ENCODE results near the gene ASB4.

ASB4 gene

GRCh38 chr7:95579318-95579717, 93.6 kb downstream of the ASB4 start:
- Mint-ChIP-seq H3K4me1 (ENCODE audit: low read depth) (no peaks in the 10 kb centered on the region), H3K4me3 (no peak overlapping the region), H3K27me3 (ENCODE audit: low read depth) (no peaks in the 10 kb centered on the region), H3K9me3 (no peaks in the 10 kb centered on the region), H3K27ac (no peak overlapping the region), H3K36me3 (ENCODE audit: low read depth) (no peaks in the 10 kb centered on the region)
- DNase-seq (ENCODE audit: low spot score) = no peak

GRCh38 chr7:95581467-95581866, 95.7 kb downstream of the ASB4 start:
- no peak for DNase-seq (ENCODE audit: low spot score)
- H3K9me3 Mint-ChIP-seq = no peaks in the 10 kb centered on the region

GRCh38 chr7:95582578-95583293, 97.0 kb downstream of the ASB4 start:
- H3K27ac Mint-ChIP-seq = no peak overlapping the region
- H3K36me3 Mint-ChIP-seq (ENCODE audit: low read depth) = no peaks in the 10 kb centered on the region
- no peak overlapping the region for H3K4me3 Mint-ChIP-seq
- H3K27me3 Mint-ChIP-seq (ENCODE audit: low read depth) = no peaks in the 10 kb centered on the region
- no peaks in the 10 kb centered on the region for H3K4me1 Mint-ChIP-seq (ENCODE audit: low read depth)
- no peak for DNase-seq (ENCODE audit: low spot score)
- H3K9me3 Mint-ChIP-seq = no peaks in the 10 kb centered on the region

More at GRCh38 chr7:95581467-95581866, 95.7 kb downstream of the ASB4 start:
- H3K27ac Mint-ChIP-seq = no peak overlapping the region
- H3K4me3 Mint-ChIP-seq = no peak overlapping the region
- H3K36me3 Mint-ChIP-seq (ENCODE audit: low read depth) = no peaks in the 10 kb centered on the region
- H3K4me1 Mint-ChIP-seq (ENCODE audit: low read depth) = no peaks in the 10 kb centered on the region
- H3K27me3 Mint-ChIP-seq (ENCODE audit: low read depth) = no peaks in the 10 kb centered on the region

GRCh38 chr7:95583834-95584621, 98.3 kb downstream of the ASB4 start:
- no peak overlapping the region for H3K27ac Mint-ChIP-seq
- no peaks in the 10 kb centered on the region for H3K36me3 Mint-ChIP-seq (ENCODE audit: low read depth)
- H3K27me3 Mint-ChIP-seq (ENCODE audit: low read depth) = no peaks in the 10 kb centered on the region
- H3K9me3 Mint-ChIP-seq = no peaks in the 10 kb centered on the region
- H3K4me3 Mint-ChIP-seq = no peak overlapping the region
- H3K4me1 Mint-ChIP-seq (ENCODE audit: low read depth) = no peaks in the 10 kb centered on the region
- no peak for DNase-seq (ENCODE audit: low spot score)

- Mint-ChIP-seq H3K27ac (no peak overlapping the region), H3K27me3 (ENCODE audit: low read depth) (peaks cover 2% of the 10 kb centered on the region), H3K4me1 (ENCODE audit: low read depth) (no peaks in the 10 kb centered on the region)
Observed at GRCh38 chr7:95584769-95585425, 99.2 kb downstream of the ASB4 start.

GRCh38 chr7:95585426-95585789, 99.7 kb downstream of the ASB4 start:
- Mint-ChIP-seq H3K27me3 (ENCODE audit: low read depth) (peaks cover 2% of the 10 kb centered on the region), H3K4me1 (ENCODE audit: low read depth) (no peaks in the 10 kb centered on the region), H3K4me3 (no peak overlapping the region), H3K36me3 (ENCODE audit: low read depth) (no peaks in the 10 kb centered on the region), H3K27ac (no peak overlapping the region), H3K9me3 (no peaks in the 10 kb centered on the region)
- no peak for DNase-seq (ENCODE audit: low spot score)

More at GRCh38 chr7:95584769-95585425, 99.2 kb downstream of the ASB4 start:
- Mint-ChIP-seq H3K4me3 (no peak overlapping the region), H3K36me3 (ENCODE audit: low read depth) (no peaks in the 10 kb centered on the region), H3K9me3 (no peaks in the 10 kb centered on the region)
- DNase-seq (ENCODE audit: low spot score) = no peak

- Mint-ChIP-seq H3K4me3 (no peak overlapping the region), H3K36me3 (ENCODE audit: low read depth) (no peaks in the 10 kb centered on the region), H3K27ac (no peak overlapping the region), H3K4me1 (ENCODE audit: low read depth) (no peaks in the 10 kb centered on the region), H3K27me3 (ENCODE audit: low read depth) (peaks cover 2% of the 10 kb centered on the region), H3K9me3 (no peaks in the 10 kb centered on the region)
- no peak for DNase-seq (ENCODE audit: low spot score)
Observed at GRCh38 chr7:95586951-95587301, 101.2 kb downstream of the ASB4 start.

- no peak overlapping the region for H3K27ac Mint-ChIP-seq
- DNase-seq (ENCODE audit: low spot score) = no peak
- no peaks in the 10 kb centered on the region for H3K9me3 Mint-ChIP-seq
- H3K4me3 Mint-ChIP-seq = no peak overlapping the region
- no peaks in the 10 kb centered on the region for H3K4me1 Mint-ChIP-seq (ENCODE audit: low read depth)
- peaks cover 2% of the 10 kb centered on the region for H3K27me3 Mint-ChIP-seq (ENCODE audit: low read depth)
- H3K36me3 Mint-ChIP-seq (ENCODE audit: low read depth) = no peaks in the 10 kb centered on the region
Observed at GRCh38 chr7:95589031-95589430, 103.3 kb downstream of the ASB4 start.

- Mint-ChIP-seq H3K9me3 (no peaks in the 10 kb centered on the region), H3K4me1 (ENCODE audit: low read depth) (no peaks in the 10 kb centered on the region), H3K27ac (no peak overlapping the region), H3K27me3 (ENCODE audit: low read depth) (peaks cover 3% of the 10 kb centered on the region), H3K4me3 (no peak overlapping the region), H3K36me3 (ENCODE audit: low read depth) (no peaks in the 10 kb centered on the region)
- no peak for DNase-seq (ENCODE audit: low spot score)
Observed at GRCh38 chr7:95589766-95590165, 104.0 kb downstream of the ASB4 start.
